SK-N-SH (cell line): ENCODE results near the gene BTNL8.

Experiments
- CTCF ChIP-seq: fragments of 200-600 bp; sonication (generic); IDR thresholded peaks from 2 replicates; pipeline ENCODE4 v1.6.1; 2017; ENCODE audit warnings: antibody characterized with exemption, mild to moderate bottlenecking, moderate library complexity
- EP300 ChIP-seq, 2 experiments: IDR thresholded peaks; 2 replicates each; pipeline versions ENCODE4 v1.4.0 to v1.6.1; 2012; ENCODE audit warnings: borderline replicate concordance in 1 of 2, low read depth in 1 of 2, low read length in 1 of 2
- MXI1 ChIP-seq: IDR thresholded peaks from 2 replicates; pipeline ENCODE4 v1.6.1; 2012; ENCODE audit warnings: mild to moderate bottlenecking, low read depth, low read length, improper control_type of control experiment
- POLR2AphosphoS5 ChIP-seq: IDR thresholded peaks from 2 replicates; pipeline ENCODE4 v1.6.1; 2012; ENCODE audit warnings: low read depth, low read length
- RAD21 ChIP-seq: IDR thresholded peaks from 2 replicates; pipeline ENCODE4 v1.6.1; 2012; ENCODE audit warnings: mild to moderate bottlenecking, low read length
- SIN3A ChIP-seq: IDR thresholded peaks from 2 replicates; pipeline ENCODE4 v1.6.1; 2012; ENCODE audit warnings: low read depth, mild to moderate bottlenecking, low read length, moderate library complexity, borderline replicate concordance
- TEAD4 ChIP-seq: IDR thresholded peaks from 2 replicates; pipeline ENCODE4 v1.4.0; 2012; ENCODE audit warnings: mild to moderate bottlenecking, borderline replicate concordance; ENCODE audit not compliant: insufficient read depth

GRCh38 chr5:180850434-180851078 lies 48.4 kb upstream of the BTNL8 start:
- TF ChIP-seq RAD21 (no peak), MXI1 (no peak), CTCF (no peak), TEAD4 (no peak), EP300 (IDR thresholded peaks at IDR 0.05; ENCODE audit: borderline replicate concordance in 1 of 2, low read depth in 1 of 2, low read length in 1 of 2) (no peak), SIN3A (no peak), POLR2AphosphoS5 (no peak)
